HG03558 (cell line): ENCODE measurements around the gene CAMK1D.

Source experiments
- ATAC-seq: cut with Tn5 transposase; IDR thresholded peaks from one replicate; pipeline ENCODE4 v1.9.1; 2021; ENCODE audit warnings: moderate number of reproducible peaks; ENCODE audit not compliant: unreplicated experiment; ENCODE audit errors: extremely low read depth

Gene CAMK1D

GRCh38 chr10:12448729-12449391, 99.5 kb downstream of the CAMK1D start:
- peak; percentile 54 for ATAC-seq

GRCh38 chr10:12455318-12455717, 106.0 kb downstream of the CAMK1D start:
- ATAC-seq, result no peak

GRCh38 chr10:12455766-12456165, 106.4 kb downstream of the CAMK1D start:
- no peak for ATAC-seq

GRCh38 chr10:12459340-12459739, 110.0 kb downstream of the CAMK1D start:
- no peak for ATAC-seq

GRCh38 chr10:12459762-12460161, 110.4 kb downstream of the CAMK1D start:
- no peak for ATAC-seq

GRCh38 chr10:12463459-12463838, 114.1 kb downstream of the CAMK1D start:
- ATAC-seq, result no peak

- ATAC-seq, result no peak
These were observed 116.2 kb downstream of the CAMK1D start for GRCh38 chr10:12465385-12466136.

- no peak for ATAC-seq
These were observed 117.5 kb downstream of the CAMK1D start for GRCh38 chr10:12466704-12467305.

GRCh38 chr10:12469345-12469744, 120.0 kb downstream of the CAMK1D start:
- ATAC-seq, result no peak

GRCh38 chr10:12470719-12471118, 121.4 kb downstream of the CAMK1D start:
- no peak for ATAC-seq

GRCh38 chr10:12471135-12471534, 121.8 kb downstream of the CAMK1D start:
- ATAC-seq, result no peak

GRCh38 chr10:12473491-12473890, 124.1 kb downstream of the CAMK1D start:
- ATAC-seq, result no peak

GRCh38 chr10:12474727-12475412, 125.5 kb downstream of the CAMK1D start:
- ATAC-seq, result no peak

GRCh38 chr10:12476656-12477055, 127.3 kb downstream of the CAMK1D start:
- ATAC-seq, result no peak

- ATAC-seq, result no peak
These were observed 130.1 kb downstream of the CAMK1D start for GRCh38 chr10:12479437-12479844.

- ATAC-seq, result no peak
These were observed 130.6 kb downstream of the CAMK1D start for GRCh38 chr10:12479924-12480323.

- no peak for ATAC-seq
These were observed 131.1 kb downstream of the CAMK1D start for GRCh38 chr10:12480440-12480839.

GRCh38 chr10:12481924-12482323, 132.6 kb downstream of the CAMK1D start:
- no peak for ATAC-seq

GRCh38 chr10:12482587-12482986, 133.2 kb downstream of the CAMK1D start:
- ATAC-seq, result no peak

GRCh38 chr10:12484002-12484918, 134.9 kb downstream of the CAMK1D start:
- ATAC-seq, result no peak
